Eye (tissue), 1 donor: ENCODE data around the gene NDUFV2.
"Not testable (repeated sequence)": the region's sequence is repeated elsewhere in the genome, so short reads cannot be mapped to it uniquely, and the experiment has no call there.

Experiments used
- DNase-seq: peaks from one replicate; pipeline ENCODE4 v3.0.0-alpha.2; 2015

The NDUFV2 gene

DNA sequence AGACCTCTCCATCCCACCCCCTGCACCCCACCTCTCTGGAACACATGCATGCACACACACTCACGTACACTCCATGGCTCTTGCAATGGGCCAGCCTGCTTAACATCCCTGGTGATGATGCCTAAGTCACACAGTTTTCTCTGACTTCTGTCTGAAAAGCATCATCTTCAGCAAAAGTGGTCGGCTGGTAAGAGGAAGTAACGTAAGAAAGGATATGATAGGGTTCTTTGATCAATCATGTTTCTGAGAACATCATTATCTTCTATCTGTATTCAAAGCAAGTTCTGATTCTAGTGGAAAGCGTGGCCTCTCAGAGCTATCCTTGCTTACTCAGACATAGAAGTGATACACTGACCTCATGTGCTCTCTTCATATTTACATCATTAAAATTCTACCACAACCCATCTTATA is 11.4 kb upstream of the NDUFV2 start:
- no peak for DNase-seq

- DNase-seq, result no peak
Measured at GRCh38 chr18:9092665-9093064, 9.8 kb upstream of the NDUFV2 start.

GRCh38 chr18:9093109-9093508 is 9.4 kb upstream of the NDUFV2 start:
- not testable (repeated sequence) for DNase-seq

DNA sequence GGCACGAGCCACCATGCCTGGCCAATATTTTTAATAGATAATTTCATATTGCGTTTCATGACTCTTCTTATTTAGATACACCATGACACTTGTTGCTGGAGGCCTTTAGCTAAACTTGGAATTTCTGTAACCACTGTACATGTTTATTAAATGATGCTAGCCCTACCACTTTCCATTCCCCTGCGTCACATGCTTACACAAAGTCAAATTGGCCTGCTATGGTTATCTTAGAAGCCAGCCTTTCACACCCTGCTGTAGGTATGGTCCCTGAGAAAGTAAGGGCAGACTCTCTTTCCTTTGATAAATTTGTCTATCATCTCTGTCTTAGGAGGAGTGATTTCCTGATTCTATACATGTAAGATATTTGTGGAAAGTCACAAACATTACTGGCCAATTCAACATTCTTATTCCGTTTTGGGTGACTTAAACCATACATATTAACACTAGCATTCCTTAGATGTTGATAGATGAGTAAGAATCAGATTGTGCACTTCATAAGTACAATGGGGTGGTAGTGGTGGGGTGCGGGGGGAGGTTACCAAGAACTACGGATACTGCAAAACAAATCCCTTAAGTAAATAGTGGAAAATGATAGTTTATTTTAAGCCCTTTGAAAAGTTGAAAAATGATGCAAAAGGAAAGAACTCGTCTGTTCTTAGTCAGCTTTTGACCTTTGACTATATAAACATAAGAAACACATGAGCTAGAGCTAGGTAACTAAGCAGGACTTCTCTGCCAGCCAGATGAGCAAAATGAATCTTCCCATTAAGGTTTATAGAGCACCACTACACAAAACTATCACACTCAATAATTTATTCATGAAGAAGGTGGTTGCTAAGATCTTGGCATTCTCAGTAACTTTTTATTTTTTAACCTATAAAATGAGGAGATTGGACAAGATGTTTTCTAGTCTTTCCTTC is 7.9 kb upstream of the NDUFV2 start:
- no peak for DNase-seq

- peak; percentile 53 for DNase-seq
Measured at GRCh38 chr18:9095297-9096006, 7.0 kb upstream of the NDUFV2 start.

- DNase-seq, result no peak
Measured at GRCh38 chr18:9096007-9096371, 6.5 kb upstream of the NDUFV2 start.

- DNase-seq, result no peak
Measured at GRCh38 chr18:9096685-9097084, 5.8 kb upstream of the NDUFV2 start.

GRCh38 chr18:9097349-9097748 is 5.2 kb upstream of the NDUFV2 start:
- DNase-seq, result no peak

GRCh38 chr18:9100796-9101195 is 1.7 kb upstream of the NDUFV2 start:
- DNase-seq, result no peak

DNA sequence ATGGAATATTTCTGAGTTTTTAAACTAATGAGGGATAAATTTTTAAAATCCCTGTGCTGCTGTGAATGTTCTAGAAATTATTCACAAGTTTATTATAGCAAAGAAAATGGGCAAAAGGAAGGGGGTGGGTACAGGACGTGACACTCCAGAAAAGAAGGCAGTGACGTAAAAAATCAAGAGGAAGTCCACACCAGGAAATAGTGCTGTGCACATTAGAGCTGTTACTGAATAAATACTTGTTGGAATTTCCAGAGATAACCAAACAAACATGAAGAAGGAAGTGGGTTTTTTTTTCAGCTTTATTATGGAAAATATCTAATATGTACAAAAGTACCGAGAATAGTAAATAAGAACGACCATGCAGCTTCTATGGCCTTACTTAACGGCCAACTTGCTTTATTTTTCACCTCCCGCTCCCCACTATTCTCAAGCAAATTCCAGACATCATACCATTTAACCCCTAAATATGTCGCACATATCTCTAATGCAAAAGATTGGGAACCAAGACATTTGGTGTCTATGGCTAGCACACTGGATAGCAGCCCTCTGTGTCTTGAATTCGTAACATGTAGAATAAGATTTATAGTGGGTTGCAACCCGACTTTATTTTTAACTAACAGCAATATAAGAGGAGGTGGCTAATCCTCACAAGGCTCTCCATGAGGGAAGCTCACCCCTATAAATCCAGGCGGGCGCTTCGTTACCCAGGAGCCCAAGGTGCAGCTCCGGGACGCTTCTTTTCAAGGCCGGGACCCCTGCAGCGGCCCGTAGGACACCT is 580 bp upstream of the NDUFV2 start:
- no peak for DNase-seq

- DNase-seq, result peak; percentile 55
Measured at GRCh38 chr18:9103376-9103873, 926 bp downstream of the NDUFV2 start.

DNA sequence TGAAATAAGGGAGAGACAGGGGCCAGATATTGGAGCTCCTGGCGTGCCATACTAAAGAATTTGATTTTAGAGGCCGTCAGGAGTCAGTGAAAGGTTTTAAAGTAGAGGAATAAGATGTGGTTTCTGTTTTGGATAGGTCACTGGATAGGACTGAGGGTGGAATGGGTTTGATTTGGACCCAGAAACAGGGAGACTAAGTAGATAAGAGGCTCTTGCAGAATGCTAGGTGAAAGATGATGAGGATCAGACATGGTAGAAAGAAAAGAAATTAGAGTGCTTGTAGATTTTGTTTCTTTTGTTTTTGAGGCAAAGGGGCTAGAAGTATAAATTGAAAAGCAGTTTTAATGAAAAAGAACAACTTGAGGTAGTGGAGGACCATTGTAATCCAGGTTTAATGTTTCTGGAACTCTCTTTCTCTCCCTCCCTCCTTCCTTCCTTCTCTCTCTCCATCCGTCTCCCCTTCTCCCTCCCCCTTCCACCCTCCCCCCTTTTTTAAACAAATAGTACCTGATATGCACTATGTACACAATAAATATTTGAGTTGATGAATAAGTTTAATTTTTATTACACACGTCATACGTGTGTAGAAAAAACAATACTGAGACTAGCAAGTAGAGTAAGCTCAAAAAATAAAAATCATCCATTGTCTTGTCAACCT is 1.9 kb downstream of the NDUFV2 start:
- no peak for DNase-seq

GRCh38 chr18:9105420-9105819 is 2.9 kb downstream of the NDUFV2 start:
- no peak for DNase-seq

- no peak for DNase-seq
Measured at GRCh38 chr18:9106094-9106493, 3.6 kb downstream of the NDUFV2 start.

DNA sequence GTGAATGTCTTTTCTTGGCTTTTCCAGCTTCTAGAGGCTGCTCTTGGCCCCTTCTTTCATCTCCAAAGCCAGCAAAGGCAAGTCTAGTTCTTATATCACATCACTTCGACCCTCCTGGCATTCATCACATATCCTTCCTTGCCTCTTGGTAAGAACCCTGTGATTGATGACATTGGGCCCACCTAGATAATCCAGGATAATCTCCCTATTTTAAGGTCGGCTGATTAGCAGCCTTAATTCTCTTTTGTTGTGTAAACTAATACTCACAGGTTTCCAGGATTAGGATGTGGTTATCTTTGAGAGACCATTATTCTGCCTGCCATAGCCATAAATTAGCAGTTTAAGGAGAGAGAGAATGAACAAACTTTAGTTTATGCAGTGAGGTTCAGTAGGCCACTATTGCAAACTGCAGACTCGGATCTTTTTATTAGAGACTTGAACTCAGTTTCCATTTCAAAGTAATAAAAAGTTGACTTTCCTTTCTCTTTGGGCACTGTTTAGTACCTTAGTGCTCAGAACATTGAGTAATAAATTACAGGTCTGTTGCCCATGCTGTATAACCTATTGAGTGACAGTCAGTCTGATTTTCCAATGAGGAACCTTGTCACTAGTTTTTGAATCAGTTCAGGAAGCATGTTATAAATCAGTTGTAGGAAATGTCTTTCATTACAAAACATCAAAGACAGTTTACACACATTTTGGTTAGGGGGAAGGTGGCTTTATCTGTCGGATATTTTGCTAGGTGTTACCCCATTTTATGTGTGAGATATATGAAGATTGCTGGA is 4.5 kb downstream of the NDUFV2 start:
- no peak for DNase-seq

- no peak for DNase-seq
Measured at GRCh38 chr18:9108911-9109310, 6.4 kb downstream of the NDUFV2 start.

- no peak for DNase-seq
Measured at GRCh38 chr18:9109523-9109922, 7.0 kb downstream of the NDUFV2 start.

- DNase-seq, result no peak
Measured at GRCh38 chr18:9113468-9114149, 11.1 kb downstream of the NDUFV2 start.

GRCh38 chr18:9115984-9116383 is 13.5 kb downstream of the NDUFV2 start:
- no peak for DNase-seq

DNA sequence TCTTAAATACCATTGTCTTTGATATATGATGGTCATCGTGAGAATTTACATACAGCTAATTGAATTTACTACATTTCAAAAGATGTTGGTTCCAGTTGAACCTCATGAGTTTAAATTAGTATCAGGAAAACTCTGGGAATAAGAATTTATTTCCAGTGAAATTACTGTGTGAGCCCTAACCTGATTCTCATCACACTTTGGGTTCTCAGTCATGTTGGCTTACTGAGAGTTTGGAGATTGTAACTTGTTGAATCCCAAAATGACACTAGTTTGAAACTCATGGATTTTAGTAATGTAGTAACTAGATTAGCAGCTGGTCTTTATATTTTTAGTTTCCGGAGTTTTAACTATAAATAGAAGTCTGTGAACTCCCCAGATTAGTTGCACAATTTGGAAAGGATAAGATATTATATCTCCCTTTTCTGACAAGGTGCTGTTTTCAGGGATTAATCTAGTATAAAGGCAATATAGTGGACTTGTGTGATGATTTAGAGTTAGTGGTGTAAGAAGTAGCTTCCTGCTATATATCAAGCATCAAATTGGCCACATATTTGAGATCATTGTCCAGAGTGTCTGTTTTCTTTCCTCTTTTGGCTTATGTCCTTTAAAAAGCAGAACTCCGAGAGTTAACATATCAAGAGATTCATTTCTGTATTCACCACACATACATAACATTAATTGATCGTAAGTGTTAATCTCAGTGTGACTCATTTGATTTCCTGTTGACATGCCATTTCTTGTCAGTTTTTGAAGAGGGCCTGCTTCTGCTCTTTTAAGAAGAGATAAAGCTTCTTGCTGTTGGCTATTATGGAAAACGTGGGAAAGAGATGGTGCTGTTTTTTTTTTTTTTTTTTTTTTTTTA is 15.7 kb downstream of the NDUFV2 start:
- no peak for DNase-seq
